ENCODE results near the gene NBAS. TPM values are rescaled to one million over a fixed set of nuclear protein-coding genes. Genes with fewer than 3 reads are reported as not detected.

Gene NBAS
- 44.2 and 44.5 TPM in 2 replicates for total RNA-seq (2014; rRNA removed; shearing (Covaris generic))

GRCh38 chr2:15560988-15561573 lies at the start of gene NBAS:
Gene NBAS (minus strand): TSS chr2:15561334. CDS start chr2:15561304, 30 bp downstream.
- DNase-seq, result peak; percentile 90 to 95
- Histone ChIP-seq H3K9me3 (replicated peaks) (no peaks in the 10 kb centered on the region), H3K4me3 (peak within 1 kb of the TSS; percentile 77), H3K4me1 (peaks cover 17% of the 10 kb centered on the region), H3K36me3 (no peaks in the 10 kb centered on the region; the same call in 1 of the 2 replicates), H3K27me3 (no peaks in the 10 kb centered on the region), H3K27ac (peak within 1 kb of the TSS; percentile 83)

- DNase-seq, result no peak
- H3K27me3 ChIP-seq, result no peaks in the 10 kb centered on the region
- H3K9me3 ChIP-seq (replicated peaks), result no peaks in the 10 kb centered on the region
- H3K36me3 ChIP-seq, result peaks cover 76% of the 10 kb centered on the region
- H3K4me1 ChIP-seq, result no peaks in the 10 kb centered on the region
- H3K4me3 ChIP-seq, result no peak overlapping the region
- H3K27ac ChIP-seq, result no peak overlapping the region
Observed at GRCh38 chr2:15610430-15610952, 49.4 kb upstream of the NBAS start.

GRCh38 chr2:15609341-15610042 lies 48.4 kb upstream of the NBAS start:
- no peak overlapping the region for H3K4me3 ChIP-seq
- H3K36me3 ChIP-seq, result peaks cover 76% of the 10 kb centered on the region
- H3K4me1 ChIP-seq, result no peaks in the 10 kb centered on the region
- H3K27me3 ChIP-seq, result no peaks in the 10 kb centered on the region
- H3K9me3 ChIP-seq (replicated peaks), result no peaks in the 10 kb centered on the region
- no peak overlapping the region for H3K27ac ChIP-seq
- no peak for DNase-seq

GRCh38 chr2:15608392-15608761 lies 47.2 kb upstream of the NBAS start:
- Histone ChIP-seq H3K36me3 (peaks cover 79% of the 10 kb centered on the region), H3K9me3 (replicated peaks) (no peaks in the 10 kb centered on the region), H3K27me3 (no peaks in the 10 kb centered on the region), H3K4me3 (no peak overlapping the region), H3K27ac (no peak overlapping the region), H3K4me1 (0 out of 2 replicates have a peak, but pooled peaks cover 3% of the 10 kb centered on the region)
- no peak for DNase-seq

DNA sequence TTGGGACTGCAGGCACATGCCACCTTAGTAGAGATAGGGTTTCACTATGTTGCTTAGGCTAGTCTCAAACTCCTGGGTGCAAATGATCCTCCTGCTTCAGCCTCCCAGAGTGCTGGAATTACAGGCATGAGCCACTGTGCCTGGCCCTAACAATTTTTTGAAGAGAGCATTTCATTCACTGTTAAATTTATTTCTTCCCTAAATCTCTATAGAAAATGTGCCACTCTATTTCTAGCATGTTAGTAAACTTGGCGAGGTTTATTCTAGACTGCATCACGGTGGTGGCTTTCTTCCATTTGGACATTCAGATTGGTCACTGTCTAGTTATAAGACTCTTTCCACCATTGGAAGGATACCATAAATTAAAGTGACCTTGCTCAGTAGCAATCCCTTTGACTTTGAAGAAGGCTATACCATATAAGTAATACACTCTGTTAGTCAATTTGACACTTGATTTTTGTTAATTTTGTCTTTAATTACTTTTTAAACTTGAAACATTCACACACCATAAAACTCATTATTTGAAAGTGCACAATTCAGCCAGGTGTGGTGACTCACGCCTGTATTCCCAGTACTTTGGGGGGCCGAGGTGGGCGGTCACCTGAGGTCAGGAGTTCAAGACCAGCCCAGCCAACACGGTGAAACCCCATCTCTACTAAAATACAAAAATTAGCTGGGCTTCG lies 46.7 kb upstream of the NBAS start:
- Histone ChIP-seq H3K9me3 (replicated peaks) (no peaks in the 10 kb centered on the region), H3K4me3 (no peak overlapping the region), H3K4me1 (0 out of 2 replicates have a peak, but pooled peaks cover 3% of the 10 kb centered on the region), H3K27ac (no peak overlapping the region), H3K36me3 (peaks cover 79% of the 10 kb centered on the region), H3K27me3 (no peaks in the 10 kb centered on the region)
- no peak for DNase-seq

- 0 out of 2 replicates have a peak, but pooled peaks cover 3% of the 10 kb centered on the region for H3K4me1 ChIP-seq
- no peaks in the 10 kb centered on the region for H3K9me3 ChIP-seq (replicated peaks)
- H3K27me3 ChIP-seq, result no peaks in the 10 kb centered on the region
- H3K27ac ChIP-seq, result no peak overlapping the region
- peaks cover 89% of the 10 kb centered on the region for H3K36me3 ChIP-seq
- no peak overlapping the region for H3K4me3 ChIP-seq
- no peak for DNase-seq
Observed at GRCh38 chr2:15606481-15607441, 45.6 kb upstream of the NBAS start.

DNA sequence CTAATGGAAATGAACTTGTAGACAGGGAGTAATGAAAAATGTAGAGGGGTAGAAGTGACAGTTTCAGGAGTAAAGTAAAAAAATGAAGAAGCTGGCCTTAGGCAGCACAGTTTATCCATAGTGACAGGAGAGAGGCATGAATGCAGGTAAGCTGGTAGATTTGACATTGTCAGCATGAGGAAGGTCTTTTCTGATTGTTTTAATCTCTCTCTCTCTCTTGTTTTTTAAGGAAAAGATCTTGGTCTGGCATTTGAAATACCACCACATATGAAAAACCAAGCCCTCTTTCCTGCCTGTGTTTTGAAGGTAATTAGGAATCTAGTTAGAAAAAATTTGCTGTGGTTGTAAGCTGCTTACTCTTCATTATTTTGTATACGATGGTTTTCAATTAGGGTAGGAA lies 44.6 kb upstream of the NBAS start:
- Histone ChIP-seq H3K27ac (no peak overlapping the region), H3K27me3 (no peaks in the 10 kb centered on the region), H3K4me1 (0 out of 2 replicates have a peak, but pooled peaks cover 3% of the 10 kb centered on the region), H3K9me3 (replicated peaks) (no peaks in the 10 kb centered on the region), H3K4me3 (no peak overlapping the region), H3K36me3 (peaks cover 99% of the 10 kb centered on the region)
- DNase-seq, result no peak

GRCh38 chr2:15603948-15604347 lies 42.8 kb upstream of the NBAS start:
- H3K4me3 ChIP-seq, result no peak overlapping the region
- no peak for DNase-seq
- H3K36me3 ChIP-seq, result peaks cover 96% of the 10 kb centered on the region
- no peaks in the 10 kb centered on the region for H3K9me3 ChIP-seq (replicated peaks)
- no peak overlapping the region for H3K27ac ChIP-seq
- H3K4me1 ChIP-seq, result 0 out of 2 replicates have a peak, but pooled peaks cover 3% of the 10 kb centered on the region
- H3K27me3 ChIP-seq, result no peaks in the 10 kb centered on the region

GRCh38 chr2:15603044-15603765 lies 42.1 kb upstream of the NBAS start:
- Histone ChIP-seq H3K9me3 (replicated peaks) (no peaks in the 10 kb centered on the region), H3K27me3 (no peaks in the 10 kb centered on the region), H3K4me3 (no peak overlapping the region), H3K4me1 (0 out of 2 replicates have a peak, but pooled peaks cover 3% of the 10 kb centered on the region), H3K27ac (no peak overlapping the region), H3K36me3 (peaks cover 96% of the 10 kb centered on the region)
- DNase-seq, result no peak

- Histone ChIP-seq H3K27me3 (no peaks in the 10 kb centered on the region), H3K36me3 (peaks cover 96% of the 10 kb centered on the region), H3K27ac (no peak overlapping the region), H3K9me3 (replicated peaks) (no peaks in the 10 kb centered on the region), H3K4me1 (0 out of 2 replicates have a peak, but pooled peaks cover 3% of the 10 kb centered on the region), H3K4me3 (no peak overlapping the region)
- DNase-seq, result no peak
Observed at GRCh38 chr2:15602393-15602792, 41.3 kb upstream of the NBAS start.

DNA sequence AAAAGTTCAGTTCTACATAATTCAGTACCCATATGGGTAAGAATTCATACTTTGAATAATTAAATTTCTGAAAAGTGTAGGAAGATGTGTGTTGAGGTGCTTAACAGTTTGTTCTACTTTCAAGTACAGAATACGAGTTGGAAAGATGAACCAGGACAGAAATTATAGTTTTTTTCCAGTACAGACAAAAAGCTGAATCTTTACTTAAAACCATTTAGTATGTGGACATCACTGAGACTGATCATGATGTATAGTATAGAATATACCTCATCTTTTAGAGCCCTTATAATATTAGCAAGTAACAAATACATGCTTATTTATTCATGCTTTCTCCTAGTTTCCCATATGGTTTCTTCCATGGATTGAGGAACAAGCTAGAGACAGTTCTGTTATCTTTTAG lies 40.5 kb upstream of the NBAS start:
- Histone ChIP-seq H3K9me3 (replicated peaks) (no peaks in the 10 kb centered on the region), H3K27me3 (no peaks in the 10 kb centered on the region), H3K4me3 (no peak overlapping the region), H3K4me1 (0 out of 2 replicates have a peak, but pooled peaks cover 3% of the 10 kb centered on the region), H3K27ac (no peak overlapping the region), H3K36me3 (peaks cover 95% of the 10 kb centered on the region)
- DNase-seq, result no peak

DNA sequence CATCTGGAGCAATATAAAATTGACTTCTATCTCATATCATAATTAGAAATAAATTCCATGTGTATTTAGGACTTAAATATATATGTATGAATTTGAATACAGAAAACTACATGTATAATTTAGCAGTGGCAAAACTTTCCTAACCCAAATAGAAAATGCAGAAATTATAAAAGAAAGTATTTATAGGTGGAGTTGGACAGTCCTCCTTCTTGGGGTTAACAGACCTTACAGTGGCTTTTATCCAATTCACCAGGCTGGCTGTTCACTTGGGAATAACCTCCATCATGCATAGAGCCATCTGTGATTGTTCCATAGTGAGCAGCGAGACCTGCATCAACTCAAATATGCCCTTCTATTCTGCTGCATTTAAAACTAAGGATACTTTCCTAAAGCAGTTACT lies 38.9 kb upstream of the NBAS start:
- Histone ChIP-seq H3K36me3 (peaks cover 95% of the 10 kb centered on the region), H3K27me3 (no peaks in the 10 kb centered on the region)

GRCh38 chr2:15596968-15597367 lies 35.8 kb upstream of the NBAS start:
- no peak for DNase-seq
- Histone ChIP-seq H3K27ac (no peak overlapping the region), H3K4me1 (no peaks in the 10 kb centered on the region; the same call in 1 of the 2 replicates), H3K4me3 (no peak overlapping the region), H3K9me3 (replicated peaks) (no peaks in the 10 kb centered on the region), H3K36me3 (peaks cover 72% of the 10 kb centered on the region), H3K27me3 (no peaks in the 10 kb centered on the region)

More for the DNA sequence above, 38.9 kb upstream of the NBAS start:
- H3K4me3 ChIP-seq, result no peak overlapping the region
- H3K9me3 ChIP-seq (replicated peaks), result no peaks in the 10 kb centered on the region
- no peak overlapping the region for H3K27ac ChIP-seq
- H3K4me1 ChIP-seq, result 0 out of 2 replicates have a peak, but pooled peaks cover 3% of the 10 kb centered on the region
- DNase-seq, result no peak
